Stimulated activated naive B cell treated with anti-CD40 and anti-IgM and Interleukin-4, amounts not matched to agents 10 μg/mL and 1 μg/mL and 100 μg/mL, for 72 hours (primary cell): ENCODE results near the gene SPATA31D3.
"Not testable (repeated sequence)": the region's sequence is repeated elsewhere in the genome, so short reads cannot be mapped to it uniquely, and the experiment has no call there.

Experiments used
- ATAC-seq, 2 donors: fragments of 150-1000 bp; cut with Tn5 transposase; replicated peaks; 2 replicates each; pipeline ENCODE4 v1.10.0; 2021; ENCODE audit warnings: moderate library complexity in 1 of 2
- DNase-seq: peaks from one replicate; pipeline ENCODE4 v3.0.0; 2021
- H3K27ac Mint-ChIP-seq: one replicate; pipeline ENCODE4 v1.8.0; 2022; ENCODE audit warnings: mild to moderate bottlenecking, mixed read lengths
- H3K27me3 Mint-ChIP-seq, 2 donors: one replicate each; pipeline ENCODE4 v1.8.0; 2022; ENCODE audit warnings: mixed read lengths in 2 of 2
- H3K36me3 Mint-ChIP-seq, 2 donors: one replicate each; pipeline ENCODE4 v1.8.0; 2022; ENCODE audit warnings: mixed read lengths in 2 of 2, mild to moderate bottlenecking in 1 of 2
- H3K4me1 Mint-ChIP-seq, 2 donors: one replicate each; pipeline ENCODE4 v1.8.0; 2022; ENCODE audit warnings: mixed read lengths in 2 of 2, mild to moderate bottlenecking in 1 of 2
- H3K4me3 Mint-ChIP-seq, 2 donors: one replicate each; pipeline ENCODE4 v1.8.0; 2022; ENCODE audit warnings: mild to moderate bottlenecking in 2 of 2, mixed read lengths in 2 of 2, moderate library complexity in 1 of 2
- H3K9me3 Mint-ChIP-seq, 2 donors: one replicate each; pipeline ENCODE4 v1.8.0; 2022; ENCODE audit warnings: mixed read lengths in 2 of 2, mild to moderate bottlenecking in 1 of 2

The SPATA31D3 gene

GRCh38 chr9:81953096-81953495 lies 9.8 kb downstream of the SPATA31D3 start:
- no peak for DNase-seq
- ATAC-seq: no peak
- H3K4me3 Mint-ChIP-seq: no peak overlapping the region

GRCh38 chr9:81955625-81956024 lies 12.3 kb downstream of the SPATA31D3 start:
- Mint-ChIP-seq H3K4me3 (no peak overlapping the region), H3K36me3 (peaks cover 13 to 17% of the 10 kb centered on the region in 2 donors), H3K27ac (no peak overlapping the region), H3K9me3 (peaks cover 17 to 19% of the 10 kb centered on the region in 2 donors), H3K4me1 (no peaks in the 10 kb centered on the region), H3K27me3 (no peaks in the 10 kb centered on the region)
- no peak for DNase-seq
- ATAC-seq: no peak

More at GRCh38 chr9:81953096-81953495, 9.8 kb downstream of the SPATA31D3 start:
- peaks cover 0 to 6% of the 10 kb centered on the region in 2 donors for H3K27me3 Mint-ChIP-seq
- H3K9me3 Mint-ChIP-seq: peaks cover 17 to 19% of the 10 kb centered on the region in 2 donors
- peaks cover 0 to 5% of the 10 kb centered on the region in 2 donors for H3K4me1 Mint-ChIP-seq
- peaks cover 13 to 17% of the 10 kb centered on the region in 2 donors for H3K36me3 Mint-ChIP-seq
- no peak overlapping the region for H3K27ac Mint-ChIP-seq

- Mint-ChIP-seq H3K9me3 (peaks cover 0 to 2% of the 10 kb centered on the region in 2 donors), H3K4me3 (no peak overlapping the region), H3K36me3 (peaks cover 0 to 5% of the 10 kb centered on the region in 2 donors), H3K4me1 (peaks cover 8 to 10% of the 10 kb centered on the region in 2 donors), H3K27ac (no peak overlapping the region), H3K27me3 (peaks cover 5 to 8% of the 10 kb centered on the region in 2 donors)
- DNase-seq (no peak), ATAC-seq (peak; percentile 29 to 69)
These were observed 21.2 kb downstream of the SPATA31D3 start for GRCh38 chr9:81964218-81965171.

GRCh38 chr9:81968026-81968425 lies 24.7 kb downstream of the SPATA31D3 start:
- no peak overlapping the region for H3K4me3 Mint-ChIP-seq
- H3K36me3 Mint-ChIP-seq: peaks cover 0 to 5% of the 10 kb centered on the region in 2 donors
- no peak overlapping the region for H3K27ac Mint-ChIP-seq
- H3K4me1 Mint-ChIP-seq: peaks cover 14 to 21% of the 10 kb centered on the region in 2 donors
- H3K9me3 Mint-ChIP-seq: peaks cover 0 to 4% of the 10 kb centered on the region in 2 donors
- no peak for DNase-seq
- peaks cover 8 to 22% of the 10 kb centered on the region in 2 donors for H3K27me3 Mint-ChIP-seq
- no peak for ATAC-seq

GRCh38 chr9:81969971-81970370 lies 26.7 kb downstream of the SPATA31D3 start:
- Mint-ChIP-seq H3K36me3 (peaks cover 0 to 5% of the 10 kb centered on the region in 2 donors), H3K4me1 (peaks cover 8 to 14% of the 10 kb centered on the region in 2 donors), H3K4me3 (no peak overlapping the region), H3K27me3 (peaks cover 8 to 22% of the 10 kb centered on the region in 2 donors), H3K27ac (no peak overlapping the region), H3K9me3 (peaks cover 0 to 9% of the 10 kb centered on the region in 2 donors)
- DNase-seq (no peak), ATAC-seq (no peak)

GRCh38 chr9:81971727-81972126 lies 28.4 kb downstream of the SPATA31D3 start:
- no peak for DNase-seq
- Mint-ChIP-seq H3K36me3 (peaks cover 1 to 5% of the 10 kb centered on the region in 2 donors), H3K4me1 (peaks cover 6 to 11% of the 10 kb centered on the region in 2 donors), H3K9me3 (peaks cover 0 to 10% of the 10 kb centered on the region in 2 donors), H3K27me3 (peaks cover 8 to 22% of the 10 kb centered on the region in 2 donors), H3K4me3 (no peak overlapping the region), H3K27ac (no peak overlapping the region)
- ATAC-seq: peak; percentile 68 to 80

- ATAC-seq (no peak), DNase-seq (no peak)
- peaks cover 3 to 14% of the 10 kb centered on the region in 2 donors for H3K27me3 Mint-ChIP-seq
- peaks cover 0 to 9% of the 10 kb centered on the region in 2 donors for H3K9me3 Mint-ChIP-seq
- peaks cover 12 to 20% of the 10 kb centered on the region in 2 donors for H3K4me1 Mint-ChIP-seq
- no peak overlapping the region for H3K27ac Mint-ChIP-seq
- no peak overlapping the region for H3K4me3 Mint-ChIP-seq
- H3K36me3 Mint-ChIP-seq: peaks cover 0 to 1% of the 10 kb centered on the region in 2 donors
These were observed 31.5 kb downstream of the SPATA31D3 start for GRCh38 chr9:81974764-81975163.

GRCh38 chr9:81976351-81976750 lies 33.1 kb downstream of the SPATA31D3 start:
- H3K27me3 Mint-ChIP-seq: peaks cover 0 to 1% of the 10 kb centered on the region in 2 donors
- H3K27ac Mint-ChIP-seq: no peak overlapping the region
- H3K9me3 Mint-ChIP-seq: peaks cover 0 to 7% of the 10 kb centered on the region in 2 donors
- H3K4me1 Mint-ChIP-seq: peaks cover 16 to 18% of the 10 kb centered on the region in 2 donors
- ATAC-seq: no peak
- H3K36me3 Mint-ChIP-seq: peaks cover 0 to 1% of the 10 kb centered on the region in 2 donors
- no peak for DNase-seq
- no peak overlapping the region for H3K4me3 Mint-ChIP-seq

- peak; percentile 63 to 64 for ATAC-seq
These were observed 35.9 kb downstream of the SPATA31D3 start for GRCh38 chr9:81979196-81979595.

GRCh38 chr9:81980568-81980967 lies 37.3 kb downstream of the SPATA31D3 start:
- Mint-ChIP-seq H3K4me3 (no peak overlapping the region), H3K36me3 (peaks cover 0 to under 1% of the 10 kb centered on the region in 2 donors), H3K27me3 (no peaks in the 10 kb centered on the region), H3K4me1 (peaks cover 19% of the 10 kb centered on the region in 2 donors), H3K27ac (no peak overlapping the region), H3K9me3 (peaks cover 0 to 3% of the 10 kb centered on the region in 2 donors)
- no peak for DNase-seq
- no peak for ATAC-seq

More at GRCh38 chr9:81979196-81979595, 35.9 kb downstream of the SPATA31D3 start:
- Mint-ChIP-seq H3K4me3 (no peak overlapping the region), H3K9me3 (peaks cover 0 to 8% of the 10 kb centered on the region in 2 donors), H3K4me1 (peaks cover 19% of the 10 kb centered on the region in 2 donors), H3K27ac (no peak overlapping the region), H3K36me3 (peaks cover 0 to 1% of the 10 kb centered on the region in 2 donors), H3K27me3 (no peaks in the 10 kb centered on the region)
- no peak for DNase-seq

GRCh38 chr9:81981883-81982282 lies 38.6 kb downstream of the SPATA31D3 start:
- ATAC-seq (peak; percentile 45 to 59), DNase-seq (no peak)
- Mint-ChIP-seq H3K27ac (no peak overlapping the region), H3K4me1 (peaks cover 19% of the 10 kb centered on the region in 2 donors), H3K4me3 (no peak overlapping the region), H3K36me3 (no peaks in the 10 kb centered on the region), H3K9me3 (peaks cover 0 to 1% of the 10 kb centered on the region in 2 donors), H3K27me3 (no peaks in the 10 kb centered on the region)

GRCh38 chr9:81984928-81985327 lies 41.6 kb downstream of the SPATA31D3 start:
- no peaks in the 10 kb centered on the region for H3K36me3 Mint-ChIP-seq

GRCh38 chr9:81986051-81986450 lies 42.8 kb downstream of the SPATA31D3 start:
- ATAC-seq: no peak
- DNase-seq: no peak
- H3K4me1 Mint-ChIP-seq: peaks cover 9 to 10% of the 10 kb centered on the region in 2 donors
- H3K27ac Mint-ChIP-seq: no peak overlapping the region
- H3K27me3 Mint-ChIP-seq: peaks cover 5 to 7% of the 10 kb centered on the region in 2 donors
- H3K9me3 Mint-ChIP-seq: peaks cover under 1 to 1% of the 10 kb centered on the region in 2 donors
- H3K36me3 Mint-ChIP-seq: no peaks in the 10 kb centered on the region
- H3K4me3 Mint-ChIP-seq: no peak overlapping the region

More at GRCh38 chr9:81984928-81985327, 41.6 kb downstream of the SPATA31D3 start:
- peaks cover 9 to 12% of the 10 kb centered on the region in 2 donors for H3K4me1 Mint-ChIP-seq
- H3K4me3 Mint-ChIP-seq: no peak overlapping the region
- DNase-seq: no peak
- H3K27me3 Mint-ChIP-seq: no peaks in the 10 kb centered on the region
- peaks cover 0 to 1% of the 10 kb centered on the region in 2 donors for H3K9me3 Mint-ChIP-seq
- ATAC-seq: peak in 1 of 2 donors; percentile 64
- no peak overlapping the region for H3K27ac Mint-ChIP-seq

- peaks cover 14 to 20% of the 10 kb centered on the region in 2 donors for H3K27me3 Mint-ChIP-seq
- not testable (repeated sequence) for H3K36me3 Mint-ChIP-seq, DNase-seq, H3K4me3 Mint-ChIP-seq, ATAC-seq, H3K4me1 Mint-ChIP-seq, H3K9me3 Mint-ChIP-seq, H3K27ac Mint-ChIP-seq
These were observed 45.2 kb downstream of the SPATA31D3 start, which contains the start of gene SPATA31D1 for GRCh38 chr9:81988472-81988871. SPATA31D1 (plus strand) TSS chr9:81988772; CDS start chr9:81988819, 47 bp downstream.
